ENCODE measurements around the gene HTR3A. TPM values are rescaled to one million over a fixed set of nuclear protein-coding genes. Genes with fewer than 3 reads are reported as not detected.

Gene HTR3A
- total and polyA plus RNA-seq, 11 donors, result 0.15 to 0.23 TPM; not detected in 9

- ATAC-seq (no peak), DNase-seq (no peak)
- TF ChIP-seq POLR2A (IDR thresholded peaks at IDR 0.05), result no peak
- no peak for TF ChIP-seq CTCF (IDR thresholded peaks at IDR 0.05)
- H3K4me1 ChIP-seq, result no peaks in the 10 kb centered on the region
- no peak overlapping the region for H3K4me3 ChIP-seq
- peaks cover 0 to 28% (median 2%) of the 10 kb centered on the region in 9 donors for H3K27me3 ChIP-seq
- 61 to 70% (median 67%) methylated on average over 4 of the region's 4 CpGs for WGBS, 4 donors
- no peaks in the 10 kb centered on the region for H3K9me3 ChIP-seq
- intact Hi-C loops (cut with DNase I), result no loop called here
- no peaks in the 10 kb centered on the region for H3K36me3 ChIP-seq
- no peak overlapping the region for H3K27ac ChIP-seq
These were observed 26.9 kb upstream of the HTR3A start for GRCh38 chr11:113947994-113948393.

- ATAC-seq, result no peak
- WGBS, 4 donors, result 74 to 82% (median 76%) methylated on average over 4 of the region's 4 CpGs
- Histone ChIP-seq H3K27ac (no peak overlapping the region), H3K27me3 (peaks cover 0 to 43% (median 6%) of the 10 kb centered on the region in 9 donors), H3K4me1 (no peaks in the 10 kb centered on the region), H3K9me3 (no peaks in the 10 kb centered on the region), H3K4me3 (no peak overlapping the region), H3K36me3 (no peaks in the 10 kb centered on the region)
- DNase-seq, result no peak
- intact Hi-C loops (cut with DNase I), result no loop called here
- no peak for TF ChIP-seq POLR2A (IDR thresholded peaks at IDR 0.05)
- TF ChIP-seq CTCF (IDR thresholded peaks at IDR 0.05), result no peak
These were observed 25.0 kb upstream of the HTR3A start for GRCh38 chr11:113949891-113950290.

- H3K4me1 ChIP-seq, result no peaks in the 10 kb centered on the region
- DNase-seq, result no peak
- TF ChIP-seq CTCF (IDR thresholded peaks at IDR 0.05) (no peak), POLR2A (IDR thresholded peaks at IDR 0.05) (no peak)
- no peak overlapping the region for H3K4me3 ChIP-seq
- no peaks in the 10 kb centered on the region for H3K36me3 ChIP-seq
- no peak overlapping the region for H3K27ac ChIP-seq
- WGBS, 4 donors, result 42 to 57% (median 52%) methylated on average over 5 of the region's 5 CpGs
- peaks cover 0 to 56% (median 6%) of the 10 kb centered on the region in 9 donors for H3K27me3 ChIP-seq
- intact Hi-C loops (cut with DNase I), result no loop called here
- no peaks in the 10 kb centered on the region for H3K9me3 ChIP-seq
- no peak for ATAC-seq
These were observed 23.4 kb upstream of the HTR3A start for GRCh38 chr11:113951537-113951936.

- 38 to 52% (median 51%) methylated on average over 10 of the region's 10 CpGs for WGBS, 4 donors
- no peak for TF ChIP-seq CTCF (IDR thresholded peaks at IDR 0.05)
- no peak for TF ChIP-seq POLR2A (IDR thresholded peaks at IDR 0.05)
- no peaks in the 10 kb centered on the region for H3K36me3 ChIP-seq
- no peak for ATAC-seq
- no peak overlapping the region for H3K4me3 ChIP-seq
- intact Hi-C loops (cut with DNase I), result no loop called here
- DNase-seq, result no peak
- H3K27ac ChIP-seq, result no peak overlapping the region
- H3K9me3 ChIP-seq, result no peaks in the 10 kb centered on the region
- no peaks in the 10 kb centered on the region for H3K4me1 ChIP-seq
- peaks cover 0 to 56% (median 6%) of the 10 kb centered on the region in 9 donors for H3K27me3 ChIP-seq
These were observed 22.8 kb upstream of the HTR3A start for GRCh38 chr11:113952070-113952469.
